Osteocyte (in vitro differentiated cells): ENCODE data around the gene UBAC1. TPM values are rescaled to one million over a fixed set of nuclear protein-coding genes. Genes with fewer than 3 reads are reported as not detected.

Experiments
- DNase-seq: peaks from one replicate; pipeline ENCODE4 v3.0.0; 2021; ENCODE audit warnings: mixed read lengths; ENCODE audit not compliant: unreplicated experiment; ENCODE audit errors: extremely low spot score
- H3K27ac Mint-ChIP-seq: one replicate; pipeline ENCODE4 v1.8.0; 2021; ENCODE audit warnings: mild to moderate bottlenecking, mixed read lengths; ENCODE audit not compliant: unreplicated experiment
- H3K27me3 Mint-ChIP-seq: one replicate; pipeline ENCODE4 v1.8.0; 2021; ENCODE audit warnings: mixed read lengths; ENCODE audit not compliant: unreplicated experiment
- H3K36me3 Mint-ChIP-seq: one replicate; pipeline ENCODE4 v1.8.0; 2021; ENCODE audit warnings: mixed read lengths; ENCODE audit not compliant: unreplicated experiment
- H3K4me1 Mint-ChIP-seq: one replicate; pipeline ENCODE4 v1.8.0; 2021; ENCODE audit warnings: mixed read lengths; ENCODE audit not compliant: unreplicated experiment
- H3K4me3 Mint-ChIP-seq: one replicate; pipeline ENCODE4 v1.8.0; 2021; ENCODE audit warnings: mild to moderate bottlenecking, moderate library complexity, mixed read lengths; ENCODE audit not compliant: unreplicated experiment
- H3K9me3 Mint-ChIP-seq: one replicate; pipeline ENCODE4 v1.8.0; 2021; ENCODE audit warnings: mixed read lengths; ENCODE audit not compliant: unreplicated experiment
- CTCF ChIP-seq: fragments of 200-600 bp; sonication (generic); IDR thresholded peaks from 2 replicates; pipeline ENCODE4 v1.5.0; 2021; ENCODE audit warnings: antibody characterized with exemption, mild to moderate bottlenecking, moderate library complexity
- total RNA-seq: library from RNA; stranded (reverse); gene quantifications from 2 replicates; pipeline ENCODE4 v1.2.1, GENCODE V29; 2021

The UBAC1 gene
- total RNA-seq, 1 donor from 2014 or later: 38.9 TPM

GRCh38 chr9:135890190-135891026, 70.8 kb downstream of the UBAC1 start:
- H3K4me1 Mint-ChIP-seq: peaks cover 57% of the 10 kb centered on the region
- H3K27ac Mint-ChIP-seq: no peak overlapping the region
- DNase-seq: no peak
- no peak overlapping the region for H3K4me3 Mint-ChIP-seq
- H3K9me3 Mint-ChIP-seq: peaks cover 7% of the 10 kb centered on the region
- TF ChIP-seq CTCF: no peak
- H3K36me3 Mint-ChIP-seq: peaks cover 7% of the 10 kb centered on the region
- H3K27me3 Mint-ChIP-seq: no peaks in the 10 kb centered on the region

- H3K4me1 Mint-ChIP-seq: peaks cover 65% of the 10 kb centered on the region
- H3K27ac Mint-ChIP-seq: no peak overlapping the region
- no peak overlapping the region for H3K4me3 Mint-ChIP-seq
- H3K9me3 Mint-ChIP-seq: peaks cover under 1% of the 10 kb centered on the region
- no peaks in the 10 kb centered on the region for H3K27me3 Mint-ChIP-seq
- TF ChIP-seq CTCF: no peak
- no peak for DNase-seq
- H3K36me3 Mint-ChIP-seq: no peaks in the 10 kb centered on the region
Observed at GRCh38 chr9:135889564-135890189, 71.5 kb downstream of the UBAC1 start.

GRCh38 chr9:135888766-135889394, 72.3 kb downstream of the UBAC1 start:
- no peaks in the 10 kb centered on the region for H3K36me3 Mint-ChIP-seq
- no peak for TF ChIP-seq CTCF
- no peaks in the 10 kb centered on the region for H3K9me3 Mint-ChIP-seq
- no peak for DNase-seq
- H3K27ac Mint-ChIP-seq: no peak overlapping the region
- H3K4me3 Mint-ChIP-seq: no peak overlapping the region
- H3K27me3 Mint-ChIP-seq: no peaks in the 10 kb centered on the region
- peaks cover 69% of the 10 kb centered on the region for H3K4me1 Mint-ChIP-seq

- H3K36me3 Mint-ChIP-seq: no peaks in the 10 kb centered on the region
- DNase-seq: no peak
- H3K4me1 Mint-ChIP-seq: peaks cover 64% of the 10 kb centered on the region
Observed at GRCh38 chr9:135888126-135888765, 72.9 kb downstream of the UBAC1 start.

More at GRCh38 chr9:135888126-135888765, 72.9 kb downstream of the UBAC1 start:
- H3K27me3 Mint-ChIP-seq: no peaks in the 10 kb centered on the region
- H3K4me3 Mint-ChIP-seq: no peak overlapping the region
- H3K9me3 Mint-ChIP-seq: no peaks in the 10 kb centered on the region
- no peak for TF ChIP-seq CTCF
- no peak overlapping the region for H3K27ac Mint-ChIP-seq
